Heart left ventricle (tissue), 16 donors: ENCODE measurements around the gene SERPINE3. TPM values are rescaled to one million over a fixed set of nuclear protein-coding genes. Genes with fewer than 3 reads are reported as not detected.

Source experiments
- ATAC-seq, 4 donors: fragments of 200-7000 bp; cut with Tn5 transposase; one replicate each; pipeline ENCODE4 v1.9.1; 2020 to 2022; ENCODE audit warnings: moderate library complexity in 4 of 4, mild to moderate bottlenecking in 3 of 4, moderate number of reproducible peaks in 1 of 4
- DNase-seq, 5 donors: peaks; one replicate each; pipeline ENCODE4 v3.0.0-alpha.2; 2020
- H3K27ac ChIP-seq, 12 donors: fragments of 200-600 bp; sonication (generic) in 4 of 12; one replicate each; pipeline versions ENCODE4 v1.5.0 to v1.8.0; 2016 to 2022; ENCODE audit warnings: mild to moderate bottlenecking in 2 of 12
- H3K27me3 ChIP-seq, 9 donors: fragments of 200-600 bp; sonication (generic) in 2 of 9; one replicate each; pipeline versions ENCODE4 v1.5.1 to v1.8.0; 2016 to 2022; ENCODE audit warnings: mild to moderate bottlenecking in 3 of 9
- H3K36me3 ChIP-seq, 9 donors: fragments of 200-600 bp; sonication (generic) in 2 of 9; one replicate each; pipeline versions ENCODE4 v1.5.0 to v1.8.0; 2018 to 2022; ENCODE audit warnings: mild to moderate bottlenecking in 2 of 9
- H3K4me1 ChIP-seq, 12 donors: fragments of 200-600 bp; sonication (generic) in 4 of 12; one replicate each; pipeline versions ENCODE4 v1.5.0 to v1.8.0; 2016 to 2022; ENCODE audit warnings: mild to moderate bottlenecking in 3 of 12
- H3K4me3 ChIP-seq, 12 donors: fragments of 200-600 bp; sonication (generic) in 4 of 12; one replicate each; pipeline versions ENCODE4 v1.5.0 to v1.8.0; 2017 to 2022; ENCODE audit warnings: mild to moderate bottlenecking in 9 of 12, moderate library complexity in 4 of 12
- H3K9me3 ChIP-seq, 12 donors: fragments of 200-600 bp; sonication (generic) in 4 of 12; one replicate each; pipeline versions ENCODE4 v1.5.0 to v1.8.0; 2016 to 2022; ENCODE audit warnings: mild to moderate bottlenecking in 1 of 12
- CTCF ChIP-seq, 12 donors: fragments of 200-600 bp; sonication (generic) in 4 of 12; IDR thresholded peaks; one replicate each; pipeline versions ENCODE4 v1.5.0 to v1.8.0; 2018 to 2022; ENCODE audit warnings: antibody characterized with exemption in 12 of 12, mild to moderate bottlenecking in 5 of 12
- POLR2A ChIP-seq, 2 donors: fragments of 450-650 bp; IDR thresholded peaks; one replicate each; pipeline ENCODE4 v1.6.1; 2017; ENCODE audit warnings: antibody characterized with exemption in 2 of 2, mild to moderate bottlenecking in 2 of 2, moderate library complexity in 2 of 2
- WGBS, 4 donors: extraction: QIAGEN DNeasy Blood & Tissue Kit in 2 of 4; methylation state at CpG; one replicate each; pipeline versions ENCODE4 v1.1.5 to v1.1.7; 2013 to 2018; 5-methylcytosine and 5-hydroxymethylcytosine counted together
- intact Hi-C, 10 donors: fragments of 100-400 bp; cut with DNase I; formaldehyde crosslinking; loops; one replicate each; pipeline versions ENCODE4 v1.11.1 to v1.14.2; 2022
- microRNA-seq, 4 donors: library from miRNA; unstranded; fragments of <30 nt; microRNA quantifications; one replicate each; pipeline versions ENCODE4 to v1.2.0, GENCODE V29; 2017 to 2020
- polyA plus RNA-seq, 2 donors: library from polyadenylated mRNA; stranded (reverse); fragments of 200-250 nt; gene quantifications; one replicate each; pipeline ENCODE4 v1.2.3, GENCODE V29; 2013
- total RNA-seq, 9 donors: library from RNA; depleted of rRNA in 2 of 9; stranded (reverse); fragments of >200 nt in 2 of 9; fragmentation: NEBNext Ultra II Directional in 3 of 9; extraction: Animal tissue kit (Norgen Biotek cat#: 25700) in 3 of 9; gene quantifications; one replicate each; pipeline versions ENCODE4 v1.1.0 to v1.2.4, GENCODE V29; 2016 to 2023
- donor health status: ischemic (EF 13 %, LVEDD 7.1; RV severe dilation, severe dysfunction).
- donor health status: healthy with polysubstance abuse.
- donor health status: DM: no; HTN: yes; CAD: no.
- donor health status: DM: no; HTN: no; CAD: no.
- donor health status: ischemic (EF 25% LVEDD 6.9; RV normal size, moderate dysfunction).
- donor health status: ischemic (EF 25% LVEDD 5.7; RV mildly dilated, moderate dysfunction).
- donor health status: healthy.
- donor health status: DM: yes; HTN: yes; CAD: no.
- donor health status: ischemic (EF 35%, LVEDD 5.7; RV mildly dilated, moderate dysfunction).
- donor health status: nonischemic (EF 11% LVEDD 7.7; RV severe dilation, severe dysfunction).
- donor health status: DM: yes; HTN: yes; CAD: no.
- donor health status: PGD.
- donor health status: ischemic (EF 29% LVEDD 5.4; RV normal size, mild dysfunction).
- donor health status: nonischemic (EF 23%, LVEDD 6.1; RV moderate dilation, normal function).

SERPINE3 gene
- total and polyA plus RNA-seq, 11 donors = 0.14 TPM; not detected in 10

GRCh38 chr13:51412431-51412830, 72.9 kb downstream of the SERPINE3 start:
- no peaks in the 10 kb centered on the region for H3K27me3 ChIP-seq
- no peak for TF ChIP-seq POLR2A (IDR thresholded peaks at IDR 0.05)
- TF ChIP-seq CTCF (IDR thresholded peaks at IDR 0.05) = no peak
- 92 to 98% (median 94%) methylated on average over 3 of the region's 3 CpGs for WGBS, 4 donors
- H3K9me3 ChIP-seq = peaks cover 0 to 13% (median 0%) of the 10 kb centered on the region in 12 donors
- H3K36me3 ChIP-seq = peaks cover 0 to 34% (median 16%) of the 10 kb centered on the region in 9 donors
- H3K27ac ChIP-seq = no peak overlapping the region
- DNase-seq (no peak), ATAC-seq (no peak)
- H3K4me1 ChIP-seq = peaks cover 0 to 11% (median 7%) of the 10 kb centered on the region in 12 donors
- no peak overlapping the region for H3K4me3 ChIP-seq
- intact Hi-C loops = no loop called here

Small RNAs within 50 kb of the gene (microRNA-seq; reads per million reads assigned to microRNA genes)
- 0 reads per million in 4 donors for gene MIR5693

Other genes with a start within 250 kb of the SERPINE3 start
- not detected for gene C13orf42, start 228.4 kb upstream of the SERPINE3 start, total RNA-seq
- gene C13orf42, start 228.4 kb upstream of the SERPINE3 start, polyA plus RNA-seq = not detected
- 10 to 100 TPM in 2 of 9 donors, 1 to 10 TPM in 7; 5.6 to 16.8 (median 8.0) TPM for gene FAM124A, start 117.3 kb upstream of the SERPINE3 start, total RNA-seq
- 1 to 10 TPM; 4.1 TPM for gene FAM124A, start 117.3 kb upstream of the SERPINE3 start, polyA plus RNA-seq
- gene INTS6, start 113.3 kb downstream of the SERPINE3 start, total RNA-seq = 10 to 100 TPM; 18.4 to 30.2 (median 24.4) TPM
- gene INTS6, start 113.3 kb downstream of the SERPINE3 start, polyA plus RNA-seq = 10 to 100 TPM in 1 of 2 donors, 1 to 10 TPM in 1; 7.7 to 12.0 TPM
- 10 to 100 TPM in 1 of 9 donors, 1 to 10 TPM in 8; 3.9 to 12.6 (median 7.4) TPM for gene WDFY2, start 244.8 kb downstream of the SERPINE3 start, total RNA-seq
- gene WDFY2, start 244.8 kb downstream of the SERPINE3 start, polyA plus RNA-seq = 1 to 10 TPM; 2.0 to 4.9 TPM